Measurements from ENCODE around the gene PCDHA6.
"Not testable (repeated sequence)": the region's sequence is repeated elsewhere in the genome, so short reads cannot be mapped to it uniquely, and the experiment has no call there.

PCDHA6 gene

GRCh38 chr5:140821375-140822280 lies 6.1 kb upstream of the PCDHA6 start, which contains the start of gene PCDHA5:
PCDHA5 (plus strand) TSS chr5:140821613.
- no peak for DNase-seq

- no peak for DNase-seq
These were observed 5.5 kb upstream of the PCDHA6 start for GRCh38 chr5:140822281-140822629.

GRCh38 chr5:140822969-140823368 lies 4.8 kb upstream of the PCDHA6 start:
- DNase-seq, result not testable (repeated sequence)

- no peak for DNase-seq
These were observed 4.3 kb upstream of the PCDHA6 start for GRCh38 chr5:140823475-140823874.

- DNase-seq, result no peak
These were observed 590 bp downstream of the PCDHA6 start for GRCh38 chr5:140828362-140828737.

GRCh38 chr5:140829511-140830501 lies 2.0 kb downstream of the PCDHA6 start:
- not testable (repeated sequence) for DNase-seq

- no peak for DNase-seq
These were observed 6.2 kb downstream of the PCDHA6 start, which contains the start of gene PCDHA7 for GRCh38 chr5:140833993-140834392. PCDHA7 (plus strand) TSS chr5:140834269; CDS start chr5:140834384, 115 bp downstream.

- DNase-seq, result not testable (repeated sequence)
These were observed 6.8 kb downstream of the PCDHA6 start for GRCh38 chr5:140834439-140835008.

GRCh38 chr5:140835622-140836510 lies 8.1 kb downstream of the PCDHA6 start:
- DNase-seq, result no peak

- DNase-seq, result no peak
These were observed 13.5 kb downstream of the PCDHA6 start, which contains the start of gene PCDHA8 for GRCh38 chr5:140840978-140841962. PCDHA8 (plus strand) TSS chr5:140841187; CDS start chr5:140841322, 135 bp downstream.

- no peak for DNase-seq
These were observed 15.3 kb downstream of the PCDHA6 start for GRCh38 chr5:140842798-140843733.

- DNase-seq, result not testable (repeated sequence)
These were observed 20.7 kb downstream of the PCDHA6 start, which contains the start of gene PCDHA9 for GRCh38 chr5:140848139-140849102. PCDHA9 (plus strand) TSS chr5:140848382; CDS start chr5:140848496, 114 bp downstream.

GRCh38 chr5:140849831-140850634 lies 22.3 kb downstream of the PCDHA6 start:
- not testable (repeated sequence) for DNase-seq

- no peak for DNase-seq
These were observed 28.3 kb downstream of the PCDHA6 start, which contains the start of gene PCDHA10 for GRCh38 chr5:140855772-140856674. PCDHA10 (plus strand) TSS chr5:140855897; CDS start chr5:140856049, 152 bp downstream.

- no peak for DNase-seq
These were observed 29.6 kb downstream of the PCDHA6 start for GRCh38 chr5:140857177-140857986.

Measured in stimulated activated CD4-positive, alpha-beta T cell treated with anti-CD3 and anti-CD28 coated beads, Interleukin-12 subunit alpha, Interleukin-12 subunit beta, amount 100 ng/mL, for 4 hours (primary cell).